Lower lobe of right lung (tissue), 2 donors: ENCODE results near the gene ZNF879. TPM values are rescaled to one million over a fixed set of nuclear protein-coding genes. Genes with fewer than 3 reads are reported as not detected.

ENCODE experiments used
- ATAC-seq, 2 donors: fragments of 200-7000 bp; cut with Tn5 transposase; one replicate each; pipeline ENCODE4 v1.9.1; 2020 to 2022; ENCODE audit warnings: mild to moderate bottlenecking in 2 of 2, moderate library complexity in 2 of 2
- DNase-seq: peaks from one replicate; pipeline ENCODE4 v3.0.0-alpha.2; 2020
- H3K27ac ChIP-seq: fragments of 200-600 bp; one replicate; pipeline ENCODE4 v1.8.0; 2022
- H3K27me3 ChIP-seq: fragments of 200-600 bp; one replicate; pipeline ENCODE4 v1.8.0; 2022; ENCODE audit warnings: low read depth
- H3K36me3 ChIP-seq: fragments of 200-600 bp; one replicate; pipeline ENCODE4 v1.8.0; 2022; ENCODE audit warnings: mild to moderate bottlenecking
- H3K4me1 ChIP-seq: fragments of 200-600 bp; one replicate; pipeline ENCODE4 v1.8.0; 2022
- H3K4me3 ChIP-seq: fragments of 200-600 bp; one replicate; pipeline ENCODE4 v1.8.0; 2022; ENCODE audit warnings: mild to moderate bottlenecking
- H3K9me3 ChIP-seq: fragments of 200-600 bp; one replicate; pipeline ENCODE4 v1.8.0; 2022
- intact Hi-C: fragments of 100-400 bp; cut with DNase I; formaldehyde crosslinking; loops from one replicate; pipeline ENCODE4 v1.11.0; 2022
- total RNA-seq: library from RNA; stranded (reverse); fragmentation: NEBNext Ultra II Directional; extraction: Animal tissue kit (Norgen Biotek cat#: 25700); gene quantifications from one replicate; pipeline ENCODE4 v1.2.1, GENCODE V29; 2021
- TF ChIP-seq, protein P1 (sequence below): fragments of 200-600 bp; IDR thresholded peaks from one replicate; pipeline ENCODE4 v1.8.0; 2022; ENCODE audit warnings: antibody characterized with exemption, mild to moderate bottlenecking
- donor health status: DM: no; HTN: yes; CAD: no; lungs with severe emphysema.

Gene ZNF879
- total RNA-seq, 1 donor from 2014 or later = 7.3 TPM

DNA sequence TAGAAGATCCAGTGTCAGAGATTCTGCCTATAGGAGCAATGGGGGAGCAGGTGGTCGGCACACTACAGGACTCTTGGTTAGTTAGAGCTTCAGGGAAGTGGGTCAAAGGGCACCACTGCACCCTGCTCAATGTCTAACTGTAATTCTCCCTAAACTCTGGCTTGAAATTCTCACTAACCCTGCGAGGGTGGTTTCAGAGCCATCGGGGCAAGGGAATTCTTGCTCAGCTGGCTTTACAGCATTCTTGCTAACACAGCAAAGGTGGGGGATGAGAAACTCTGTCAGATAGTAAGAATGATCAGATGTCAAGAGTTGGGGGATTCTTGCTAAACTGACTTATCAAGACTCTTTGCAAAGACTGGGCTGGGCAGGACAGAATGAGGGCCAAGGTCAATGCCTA, 31.8 kb downstream of the ZNF879 start:
- intact Hi-C loops = no loop called here
- no peak for ATAC-seq
- H3K27me3 ChIP-seq = no peaks in the 10 kb centered on the region
- DNase-seq = no peak
- no peaks in the 10 kb centered on the region for H3K36me3 ChIP-seq
- H3K4me1 ChIP-seq = no peaks in the 10 kb centered on the region
- no peaks in the 10 kb centered on the region for H3K9me3 ChIP-seq
- TF ChIP-seq, protein P1, sequence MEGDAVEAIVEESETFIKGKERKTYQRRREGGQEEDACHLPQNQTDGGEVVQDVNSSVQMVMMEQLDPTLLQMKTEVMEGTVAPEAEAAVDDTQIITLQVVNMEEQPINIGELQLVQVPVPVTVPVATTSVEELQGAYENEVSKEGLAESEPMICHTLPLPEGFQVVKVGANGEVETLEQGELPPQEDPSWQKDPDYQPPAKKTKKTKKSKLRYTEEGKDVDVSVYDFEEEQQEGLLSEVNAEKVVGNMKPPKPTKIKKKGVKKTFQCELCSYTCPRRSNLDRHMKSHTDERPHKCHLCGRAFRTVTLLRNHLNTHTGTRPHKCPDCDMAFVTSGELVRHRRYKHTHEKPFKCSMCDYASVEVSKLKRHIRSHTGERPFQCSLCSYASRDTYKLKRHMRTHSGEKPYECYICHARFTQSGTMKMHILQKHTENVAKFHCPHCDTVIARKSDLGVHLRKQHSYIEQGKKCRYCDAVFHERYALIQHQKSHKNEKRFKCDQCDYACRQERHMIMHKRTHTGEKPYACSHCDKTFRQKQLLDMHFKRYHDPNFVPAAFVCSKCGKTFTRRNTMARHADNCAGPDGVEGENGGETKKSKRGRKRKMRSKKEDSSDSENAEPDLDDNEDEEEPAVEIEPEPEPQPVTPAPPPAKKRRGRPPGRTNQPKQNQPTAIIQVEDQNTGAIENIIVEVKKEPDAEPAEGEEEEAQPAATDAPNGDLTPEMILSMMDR = no peak
- no peak overlapping the region for H3K4me3 ChIP-seq
- no peak overlapping the region for H3K27ac ChIP-seq

DNA sequence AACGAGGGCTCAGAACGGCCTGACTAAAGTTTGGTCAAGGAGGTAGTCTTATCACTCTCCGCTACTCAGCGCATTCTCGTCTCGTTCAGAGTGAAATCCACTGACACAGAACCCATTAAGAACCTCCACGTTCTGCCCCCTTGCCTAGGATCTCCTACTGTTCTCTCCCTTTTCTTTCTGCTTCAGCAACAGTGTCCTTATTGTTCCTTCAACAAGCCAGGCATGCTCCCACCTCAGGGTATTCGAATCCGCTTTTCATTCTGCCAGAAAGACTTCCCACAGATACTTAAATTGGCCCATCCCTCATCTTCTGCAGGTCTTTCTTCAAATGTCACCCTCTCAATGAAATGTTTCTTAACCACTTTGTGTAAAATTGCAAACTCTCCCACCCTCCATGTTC, 32.2 kb downstream of the ZNF879 start:
- no peaks in the 10 kb centered on the region for H3K36me3 ChIP-seq
- H3K27ac ChIP-seq = no peak overlapping the region
- intact Hi-C loops = no loop called here
- DNase-seq (no peak), ATAC-seq (no peak)
- TF ChIP-seq, protein P1 = no peak
- no peaks in the 10 kb centered on the region for H3K9me3 ChIP-seq
- H3K27me3 ChIP-seq = no peaks in the 10 kb centered on the region
- H3K4me3 ChIP-seq = no peak overlapping the region
- H3K4me1 ChIP-seq = peaks cover 4% of the 10 kb centered on the region

GRCh38 chr5:179060116-179061008, 36.8 kb downstream of the ZNF879 start, which contains the start of gene ZNF354C:
ZNF354C (plus strand) TSS chr5:179060373; CDS start chr5:179062069, 1,696 bp downstream.
- peaks cover 10% of the 10 kb centered on the region for H3K36me3 ChIP-seq
- ATAC-seq (peak; percentile 98 to 100), DNase-seq (peak; percentile 93)
- peak within 1 kb of the TSS; percentile 85 for H3K27ac ChIP-seq
- no peaks in the 10 kb centered on the region for H3K27me3 ChIP-seq
- H3K4me3 ChIP-seq = peak within 1 kb of the TSS; percentile 95
- intact Hi-C loops = no loop called here
- H3K4me1 ChIP-seq = peaks cover 14% of the 10 kb centered on the region
- peaks cover 15% of the 10 kb centered on the region for H3K9me3 ChIP-seq
- TF ChIP-seq, protein P1 = no peak

DNA sequence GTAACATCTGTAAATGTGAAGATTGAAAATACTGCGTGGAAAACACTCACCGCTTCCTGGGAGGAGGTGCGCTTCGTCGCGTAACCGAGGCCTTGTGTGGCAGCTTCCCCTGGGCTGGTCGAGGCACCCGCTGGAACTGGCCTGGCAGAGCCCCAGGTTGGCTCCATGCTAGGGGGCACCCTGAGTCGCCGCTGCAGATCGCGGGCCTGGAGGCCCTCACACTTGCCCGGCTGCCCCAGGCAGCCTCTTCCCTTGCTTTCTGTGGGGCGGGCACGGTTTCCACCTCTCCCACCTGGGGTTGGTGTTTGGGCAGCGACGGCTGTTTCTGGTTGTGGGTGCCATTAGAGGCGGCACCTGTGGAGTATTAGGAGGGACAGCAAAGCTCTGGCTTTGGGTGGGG, 37.4 kb downstream of the ZNF879 start:
- H3K27ac ChIP-seq = peak overlapping the region; percentile 85
- H3K36me3 ChIP-seq = peaks cover 16% of the 10 kb centered on the region
- DNase-seq (no peak), ATAC-seq (no peak)
- peak overlapping the region; percentile 95 for H3K4me3 ChIP-seq
- TF ChIP-seq, protein P1 = no peak
- H3K4me1 ChIP-seq = peaks cover 14% of the 10 kb centered on the region
- no peaks in the 10 kb centered on the region for H3K27me3 ChIP-seq
- intact Hi-C loops = no loop called here
- peaks cover 22% of the 10 kb centered on the region for H3K9me3 ChIP-seq

- intact Hi-C loops = no loop called here
- H3K4me1 ChIP-seq = peaks cover 11% of the 10 kb centered on the region
- H3K4me3 ChIP-seq = no peak overlapping the region
- peaks cover 68% of the 10 kb centered on the region for H3K9me3 ChIP-seq
- peaks cover 34% of the 10 kb centered on the region for H3K36me3 ChIP-seq
- ATAC-seq = no peak
- no peak for DNase-seq
- H3K27ac ChIP-seq = no peak overlapping the region
- TF ChIP-seq, protein P1 = no peak
- no peaks in the 10 kb centered on the region for H3K27me3 ChIP-seq
Observed at GRCh38 chr5:179065703-179066102, 42.1 kb downstream of the ZNF879 start.
